ENCODE data around the gene CDC27.
A peak's percentile ranks its signal among the peaks of the same experiment; 100 is the strongest.
"Not testable (repeated sequence)": the region's sequence is repeated elsewhere in the genome, so short reads cannot be mapped to it uniquely, and the experiment has no call there.

Gene CDC27

GRCh38 chr17:47166854-47167253 lies 22.2 kb downstream of the CDC27 start:
- H3K36me3 Mint-ChIP-seq (ENCODE audit: low read depth): peaks cover 28% of the 10 kb centered on the region
- H3K27ac Mint-ChIP-seq; H3K4me3 Mint-ChIP-seq; H3K9me3 Mint-ChIP-seq; H3K27me3 Mint-ChIP-seq (ENCODE audit: low read depth): not testable (repeated sequence)
- H3K4me1 Mint-ChIP-seq (ENCODE audit: low read depth): peaks cover 21% of the 10 kb centered on the region

- Mint-ChIP-seq H3K4me3 (no peak overlapping the region), H3K9me3 (no peaks in the 10 kb centered on the region), H3K27me3 (ENCODE audit: low read depth) (no peaks in the 10 kb centered on the region), H3K36me3 (ENCODE audit: low read depth) (peaks cover 27% of the 10 kb centered on the region), H3K4me1 (ENCODE audit: low read depth) (peaks cover 19% of the 10 kb centered on the region), H3K27ac (no peak overlapping the region)
These were observed 24.0 kb downstream of the CDC27 start for GRCh38 chr17:47165137-47165536.

- Mint-ChIP-seq H3K36me3 (ENCODE audit: low read depth) (peaks cover 28% of the 10 kb centered on the region), H3K9me3 (no peaks in the 10 kb centered on the region), H3K27me3 (ENCODE audit: low read depth) (no peaks in the 10 kb centered on the region), H3K4me3 (no peak overlapping the region), H3K4me1 (ENCODE audit: low read depth) (peaks cover 17% of the 10 kb centered on the region), H3K27ac (no peak overlapping the region)
These were observed 24.8 kb downstream of the CDC27 start for GRCh38 chr17:47164263-47164662.

- H3K9me3 Mint-ChIP-seq: no peaks in the 10 kb centered on the region
- no peaks in the 10 kb centered on the region for H3K27me3 Mint-ChIP-seq (ENCODE audit: low read depth)
- H3K4me3 Mint-ChIP-seq: peak overlapping the region; percentile 47
- peak overlapping the region; percentile 29 for H3K27ac Mint-ChIP-seq
- peaks cover 13% of the 10 kb centered on the region for H3K4me1 Mint-ChIP-seq (ENCODE audit: low read depth)
- H3K36me3 Mint-ChIP-seq (ENCODE audit: low read depth): peaks cover 20% of the 10 kb centered on the region
These were observed 27.0 kb downstream of the CDC27 start for GRCh38 chr17:47162013-47162622.

GRCh38 chr17:47159315-47159714 lies 29.8 kb downstream of the CDC27 start:
- Mint-ChIP-seq H3K4me3 (no peak overlapping the region), H3K9me3 (no peaks in the 10 kb centered on the region), H3K36me3 (ENCODE audit: low read depth) (peaks cover 26% of the 10 kb centered on the region), H3K4me1 (ENCODE audit: low read depth) (peaks cover 12% of the 10 kb centered on the region), H3K27me3 (ENCODE audit: low read depth) (no peaks in the 10 kb centered on the region), H3K27ac (no peak overlapping the region)

- no peaks in the 10 kb centered on the region for H3K9me3 Mint-ChIP-seq
- no peak overlapping the region for H3K4me3 Mint-ChIP-seq
- peaks cover 6% of the 10 kb centered on the region for H3K4me1 Mint-ChIP-seq (ENCODE audit: low read depth)
- peaks cover 36% of the 10 kb centered on the region for H3K36me3 Mint-ChIP-seq (ENCODE audit: low read depth)
- no peaks in the 10 kb centered on the region for H3K27me3 Mint-ChIP-seq (ENCODE audit: low read depth)
- H3K27ac Mint-ChIP-seq: no peak overlapping the region
These were observed 43.7 kb downstream of the CDC27 start for GRCh38 chr17:47145351-47145750.

- Mint-ChIP-seq H3K4me1 (ENCODE audit: low read depth) (peaks cover 6% of the 10 kb centered on the region), H3K9me3 (no peaks in the 10 kb centered on the region), H3K4me3 (no peak overlapping the region), H3K27me3 (ENCODE audit: low read depth) (no peaks in the 10 kb centered on the region), H3K27ac (peak overlapping the region; percentile 26), H3K36me3 (ENCODE audit: low read depth) (peaks cover 47% of the 10 kb centered on the region)
These were observed 53.9 kb downstream of the CDC27 start for GRCh38 chr17:47135235-47135634.

GRCh38 chr17:47134354-47134753 lies 54.7 kb downstream of the CDC27 start:
- H3K36me3 Mint-ChIP-seq (ENCODE audit: low read depth): peaks cover 45% of the 10 kb centered on the region
- H3K4me3 Mint-ChIP-seq; H3K27me3 Mint-ChIP-seq (ENCODE audit: low read depth); H3K27ac Mint-ChIP-seq; H3K4me1 Mint-ChIP-seq (ENCODE audit: low read depth); H3K9me3 Mint-ChIP-seq: not testable (repeated sequence)

GRCh38 chr17:47131761-47132160 lies 57.3 kb downstream of the CDC27 start:
- Mint-ChIP-seq H3K4me3 (no peak overlapping the region), H3K27ac (no peak overlapping the region), H3K4me1 (ENCODE audit: low read depth) (peaks cover 6% of the 10 kb centered on the region), H3K27me3 (ENCODE audit: low read depth) (no peaks in the 10 kb centered on the region), H3K9me3 (no peaks in the 10 kb centered on the region), H3K36me3 (ENCODE audit: low read depth) (peaks cover 30% of the 10 kb centered on the region)

GRCh38 chr17:47126835-47127234 lies 62.3 kb downstream of the CDC27 start:
- H3K27me3 Mint-ChIP-seq (ENCODE audit: low read depth); H3K4me1 Mint-ChIP-seq (ENCODE audit: low read depth); H3K4me3 Mint-ChIP-seq; H3K27ac Mint-ChIP-seq; H3K9me3 Mint-ChIP-seq: not testable (repeated sequence)
- peaks cover 25% of the 10 kb centered on the region for H3K36me3 Mint-ChIP-seq (ENCODE audit: low read depth)

- H3K4me1 Mint-ChIP-seq (ENCODE audit: low read depth); H3K27me3 Mint-ChIP-seq (ENCODE audit: low read depth); H3K27ac Mint-ChIP-seq; H3K9me3 Mint-ChIP-seq; H3K4me3 Mint-ChIP-seq: not testable (repeated sequence)
- H3K36me3 Mint-ChIP-seq (ENCODE audit: low read depth): peaks cover 25% of the 10 kb centered on the region
These were observed 65.8 kb downstream of the CDC27 start for GRCh38 chr17:47123262-47123661.

- H3K27me3 Mint-ChIP-seq (ENCODE audit: low read depth): no peaks in the 10 kb centered on the region
- H3K27ac Mint-ChIP-seq: no peak overlapping the region
These were observed 68.5 kb downstream of the CDC27 start for GRCh38 chr17:47120521-47121095.

GRCh38 chr17:47119746-47120520 lies 69.2 kb downstream of the CDC27 start:
- H3K27ac Mint-ChIP-seq: no peak overlapping the region
- H3K4me1 Mint-ChIP-seq (ENCODE audit: low read depth): no peaks in the 10 kb centered on the region
- no peak overlapping the region for H3K4me3 Mint-ChIP-seq
- no peaks in the 10 kb centered on the region for H3K27me3 Mint-ChIP-seq (ENCODE audit: low read depth)
- H3K36me3 Mint-ChIP-seq (ENCODE audit: low read depth): peaks cover 23% of the 10 kb centered on the region
- H3K9me3 Mint-ChIP-seq: no peaks in the 10 kb centered on the region

More at GRCh38 chr17:47120521-47121095, 68.5 kb downstream of the CDC27 start:
- H3K4me3 Mint-ChIP-seq: no peak overlapping the region
- H3K9me3 Mint-ChIP-seq: no peaks in the 10 kb centered on the region
- peaks cover 23% of the 10 kb centered on the region for H3K36me3 Mint-ChIP-seq (ENCODE audit: low read depth)
- H3K4me1 Mint-ChIP-seq (ENCODE audit: low read depth): no peaks in the 10 kb centered on the region

- Mint-ChIP-seq H3K9me3 (no peaks in the 10 kb centered on the region), H3K27me3 (ENCODE audit: low read depth) (no peaks in the 10 kb centered on the region), H3K36me3 (ENCODE audit: low read depth) (peaks cover 23% of the 10 kb centered on the region), H3K27ac (no peak overlapping the region), H3K4me1 (ENCODE audit: low read depth) (no peaks in the 10 kb centered on the region), H3K4me3 (no peak overlapping the region)
These were observed 71.7 kb downstream of the CDC27 start for GRCh38 chr17:47117386-47117785.

- no peak overlapping the region for H3K27ac Mint-ChIP-seq
- no peak overlapping the region for H3K4me3 Mint-ChIP-seq
- H3K4me1 Mint-ChIP-seq (ENCODE audit: low read depth): no peaks in the 10 kb centered on the region
- H3K9me3 Mint-ChIP-seq: no peaks in the 10 kb centered on the region
- H3K36me3 Mint-ChIP-seq (ENCODE audit: low read depth): no peaks in the 10 kb centered on the region
- H3K27me3 Mint-ChIP-seq (ENCODE audit: low read depth): peaks cover 11% of the 10 kb centered on the region
These were observed 83.0 kb downstream of the CDC27 start for GRCh38 chr17:47106130-47106529.

Data from T-helper 1 cell treated with Interleukin-12 subunit alpha and Interleukin-12 subunit beta and Interleukin-4 antibody, amounts not matched to agents 30 μg/mL and 1 μg/mL, for 36 hours (primary cell).